Activated CD8-positive, alpha-beta memory T cell treated with anti-CD3 and anti-CD28 coated beads for 48 hours (primary cell): ENCODE data around the gene CCDC50.

Experiments
- DNase-seq, 3 experiments: peaks; one replicate each; pipeline ENCODE4 v3.0.0-alpha.2; 2020; ENCODE audit warnings: low read depth in 2 of 3, low spot score in 2 of 3

The CCDC50 gene, protein sequence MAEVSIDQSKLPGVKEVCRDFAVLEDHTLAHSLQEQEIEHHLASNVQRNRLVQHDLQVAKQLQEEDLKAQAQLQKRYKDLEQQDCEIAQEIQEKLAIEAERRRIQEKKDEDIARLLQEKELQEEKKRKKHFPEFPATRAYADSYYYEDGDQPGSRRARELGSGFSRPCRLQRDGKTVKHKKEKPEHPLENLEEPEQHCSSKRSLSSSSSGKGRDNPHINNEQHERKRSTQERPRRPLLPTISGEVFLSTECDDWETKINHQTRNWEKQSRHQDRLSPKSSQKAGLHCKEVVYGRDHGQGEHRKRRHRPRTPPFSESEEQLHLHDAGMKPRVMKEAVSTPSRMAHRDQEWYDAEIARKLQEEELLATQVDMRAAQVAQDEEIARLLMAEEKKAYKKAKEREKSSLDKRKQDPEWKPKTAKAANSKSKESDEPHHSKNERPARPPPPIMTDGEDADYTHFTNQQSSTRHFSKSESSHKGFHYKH

DNA sequence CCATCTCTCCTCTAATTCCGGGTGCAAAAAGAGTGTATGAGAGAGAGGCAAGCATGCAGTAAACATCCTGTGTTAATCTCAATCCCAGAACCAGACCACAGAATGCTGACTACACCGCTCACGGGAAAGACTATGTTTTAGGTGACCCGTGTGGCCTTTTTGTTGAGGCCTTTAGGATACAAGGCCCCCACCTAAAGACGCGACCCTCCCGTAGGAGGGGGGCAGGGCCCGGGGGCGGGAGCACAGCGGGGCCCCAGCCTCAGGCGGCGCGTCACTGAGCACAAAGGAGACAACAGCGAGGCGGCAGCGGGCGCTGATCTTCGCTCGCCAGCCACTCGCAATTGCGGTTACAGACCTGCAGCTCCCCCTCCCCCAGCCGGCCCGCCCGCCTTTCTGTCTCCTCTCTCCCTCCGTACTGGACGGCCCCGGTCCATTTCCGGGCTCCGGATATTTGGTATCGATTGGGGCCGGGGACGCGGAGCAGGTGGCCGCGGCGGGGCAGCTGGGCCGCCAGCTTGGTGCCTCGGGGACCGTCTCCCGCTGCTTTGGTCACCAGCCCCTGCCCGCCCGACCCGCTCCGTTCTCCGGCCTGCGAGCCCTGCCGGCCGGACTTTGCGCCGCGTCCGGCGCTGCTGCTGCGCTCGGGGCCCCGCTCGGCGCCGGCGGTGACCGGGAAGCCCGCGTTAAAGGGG lies at the start of gene CCDC50:
CCDC50 (plus strand) TSS at position 433 of the 692 bp plus-strand sequence. CDS start 281 bp downstream, outside the sequence.
- no peak for DNase-seq

GRCh38 chr3:191280111-191280510 lies 49.1 kb upstream of the CCDC50 start:
- no peak for DNase-seq

- no peak for DNase-seq
These were observed 48.3 kb upstream of the CCDC50 start for GRCh38 chr3:191280882-191281281.

GRCh38 chr3:191282251-191283185 lies 46.7 kb upstream of the CCDC50 start:
- no peak for DNase-seq

DNA sequence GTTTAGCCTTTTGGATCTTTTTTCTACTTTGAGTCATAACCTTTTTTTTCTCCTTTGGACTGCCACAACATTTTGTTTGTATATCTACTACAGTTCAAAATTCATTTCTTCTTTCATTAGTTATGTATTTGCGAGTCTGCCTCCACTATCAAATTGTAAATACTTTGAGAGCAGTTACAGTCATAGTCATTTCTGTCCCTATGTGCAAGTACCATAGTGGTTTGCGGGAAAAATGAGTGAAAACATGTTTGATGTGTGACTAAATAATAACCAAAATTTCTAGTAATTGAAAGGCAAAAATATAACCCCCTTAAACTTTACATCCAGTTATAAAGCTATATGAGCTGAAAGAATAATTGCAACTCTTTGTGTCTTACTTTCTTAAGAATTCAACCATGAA lies 45.8 kb upstream of the CCDC50 start:
- no peak for DNase-seq

DNA sequence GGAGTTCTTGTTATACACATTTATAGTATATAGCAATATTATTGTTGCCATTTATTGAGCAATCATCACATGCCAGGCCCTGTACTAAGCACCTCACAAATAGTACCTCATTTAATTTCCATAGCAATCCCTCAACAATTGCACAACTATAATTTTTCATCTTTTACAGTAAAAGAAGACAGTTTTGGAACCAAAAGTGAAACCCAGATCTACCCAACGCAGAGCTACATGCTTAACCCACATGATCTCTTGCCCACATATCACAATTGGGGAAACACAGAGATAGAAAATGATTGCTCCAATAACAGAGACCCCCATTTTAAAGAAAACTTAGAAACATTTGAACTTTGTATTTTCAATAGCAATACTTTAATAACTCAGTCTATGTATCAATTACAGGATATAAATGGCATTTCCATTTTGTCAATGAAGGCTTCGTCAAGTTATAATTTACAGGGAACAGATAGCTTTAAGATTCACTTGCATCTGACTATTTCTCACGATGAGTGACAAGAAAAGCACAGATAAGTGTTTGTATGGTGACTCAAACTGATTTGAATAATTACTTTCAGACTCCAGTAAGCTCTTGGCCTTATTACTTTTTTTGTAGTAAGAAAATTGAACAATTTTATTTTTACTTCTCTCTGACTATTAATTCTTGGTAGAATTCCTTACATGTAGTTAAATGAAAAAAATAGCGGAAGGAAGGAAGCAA lies 38.7 kb upstream of the CCDC50 start:
- no peak for DNase-seq

GRCh38 chr3:191292243-191293015 lies 36.8 kb upstream of the CCDC50 start:
- no peak for DNase-seq

DNA sequence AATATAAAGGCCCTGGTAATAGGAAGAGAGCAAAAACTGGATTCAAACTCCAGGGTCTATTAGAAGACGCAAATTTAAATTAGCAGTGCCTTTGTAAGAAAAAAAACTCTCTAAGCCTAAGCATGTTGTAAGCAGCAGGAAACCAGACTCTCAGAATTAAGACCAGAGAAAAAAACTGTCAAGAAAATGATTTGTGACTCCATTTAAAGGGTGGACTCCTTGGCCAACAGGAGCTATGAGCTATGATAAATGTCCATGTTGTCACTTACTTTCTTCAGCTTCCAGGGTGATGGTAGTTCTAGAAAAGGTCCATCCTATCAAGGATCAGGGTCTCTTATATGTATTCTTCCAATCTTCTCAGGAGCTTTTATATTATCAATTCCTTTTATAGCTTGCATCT lies 34.9 kb upstream of the CCDC50 start:
- DNase-seq: no peak

GRCh38 chr3:191296041-191296541 lies 33.1 kb upstream of the CCDC50 start:
- no peak for DNase-seq

- no peak for DNase-seq
These were observed 30.3 kb upstream of the CCDC50 start for GRCh38 chr3:191298846-191299245.

- no peak for DNase-seq
These were observed 28.8 kb upstream of the CCDC50 start for GRCh38 chr3:191300422-191300821.

DNA sequence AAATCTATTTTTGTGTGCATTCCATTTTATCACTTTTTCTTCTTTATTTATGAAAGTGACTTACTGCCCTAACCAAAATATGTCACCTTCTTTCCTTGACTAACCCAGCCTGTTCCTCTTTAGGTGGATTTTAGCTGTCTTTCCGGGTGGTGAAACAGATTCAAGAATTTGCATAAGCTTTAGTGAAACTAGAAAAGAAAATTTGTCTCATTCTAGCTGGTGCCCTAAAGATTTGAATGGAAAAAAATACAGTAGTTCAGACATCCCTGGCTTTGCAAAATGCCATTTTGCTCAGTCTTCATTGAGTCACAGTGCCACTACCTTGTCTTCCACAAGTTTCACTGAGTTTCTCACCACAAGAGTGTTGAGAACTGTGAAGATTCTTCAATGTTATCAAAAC lies 28.2 kb upstream of the CCDC50 start:
- DNase-seq: no peak

- DNase-seq: no peak
These were observed 27.3 kb upstream of the CCDC50 start for GRCh38 chr3:191301782-191302411.

DNA sequence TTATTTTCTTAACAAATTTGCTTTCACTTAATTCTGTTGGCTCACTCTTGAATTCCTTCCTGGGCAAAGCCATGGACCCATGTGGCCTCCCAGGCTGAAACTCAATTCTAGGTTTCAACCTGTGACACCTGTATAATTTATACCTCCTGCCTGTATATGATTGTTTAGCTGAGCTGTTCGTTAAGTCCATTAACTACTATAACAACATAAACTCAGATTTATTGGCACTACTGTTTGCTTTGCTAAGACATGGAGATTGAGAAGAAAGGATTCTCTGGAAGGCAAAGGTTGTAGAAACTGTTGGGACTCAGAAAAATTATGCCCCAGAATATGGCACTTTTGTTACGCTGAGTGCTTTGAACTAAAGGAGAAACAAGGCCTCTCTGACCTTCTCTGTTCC lies 26.7 kb upstream of the CCDC50 start:
- DNase-seq: no peak

DNA sequence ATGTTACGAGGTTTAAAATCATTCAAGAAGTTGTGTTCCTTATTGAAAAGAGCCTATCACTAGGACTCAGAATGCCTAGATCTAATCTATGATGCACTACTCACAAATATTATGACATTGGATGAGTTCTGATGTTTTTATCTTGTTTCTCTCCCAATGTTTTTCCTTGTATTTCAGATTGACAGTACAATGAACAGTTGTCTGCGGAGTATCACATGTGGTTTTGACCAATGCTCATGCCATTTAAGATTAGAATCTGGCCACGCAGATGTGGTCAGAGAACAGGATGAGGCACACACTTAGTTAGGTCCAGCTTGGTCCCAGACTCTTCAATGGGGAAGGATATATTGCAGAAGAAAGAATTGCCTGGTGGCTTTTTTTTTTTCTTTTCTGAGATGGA lies 25.6 kb upstream of the CCDC50 start:
- DNase-seq: no peak

- no peak for DNase-seq
These were observed 22.8 kb upstream of the CCDC50 start for GRCh38 chr3:191306428-191306827.

DNA sequence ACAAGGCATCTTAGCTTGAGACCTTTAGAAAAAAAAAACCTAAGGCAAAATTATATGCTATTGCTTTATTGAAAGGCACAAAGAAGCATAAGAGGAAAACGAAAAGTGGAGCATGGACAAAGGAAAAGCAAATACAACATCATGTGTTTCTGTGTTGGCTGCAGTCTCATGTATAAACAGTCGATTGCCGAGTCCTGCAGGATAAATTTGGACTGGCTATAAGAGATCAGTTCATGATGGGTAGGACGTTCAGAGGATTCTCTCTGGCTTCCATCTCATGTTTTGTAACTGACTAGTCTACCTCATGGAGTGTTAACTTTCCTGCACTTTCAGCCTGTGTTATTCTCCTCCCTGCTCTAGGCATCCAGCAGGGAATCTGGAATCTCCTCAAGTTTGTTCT lies 21.9 kb upstream of the CCDC50 start:
- no peak for DNase-seq

GRCh38 chr3:191313296-191313695 lies 15.9 kb upstream of the CCDC50 start:
- no peak for DNase-seq

DNA sequence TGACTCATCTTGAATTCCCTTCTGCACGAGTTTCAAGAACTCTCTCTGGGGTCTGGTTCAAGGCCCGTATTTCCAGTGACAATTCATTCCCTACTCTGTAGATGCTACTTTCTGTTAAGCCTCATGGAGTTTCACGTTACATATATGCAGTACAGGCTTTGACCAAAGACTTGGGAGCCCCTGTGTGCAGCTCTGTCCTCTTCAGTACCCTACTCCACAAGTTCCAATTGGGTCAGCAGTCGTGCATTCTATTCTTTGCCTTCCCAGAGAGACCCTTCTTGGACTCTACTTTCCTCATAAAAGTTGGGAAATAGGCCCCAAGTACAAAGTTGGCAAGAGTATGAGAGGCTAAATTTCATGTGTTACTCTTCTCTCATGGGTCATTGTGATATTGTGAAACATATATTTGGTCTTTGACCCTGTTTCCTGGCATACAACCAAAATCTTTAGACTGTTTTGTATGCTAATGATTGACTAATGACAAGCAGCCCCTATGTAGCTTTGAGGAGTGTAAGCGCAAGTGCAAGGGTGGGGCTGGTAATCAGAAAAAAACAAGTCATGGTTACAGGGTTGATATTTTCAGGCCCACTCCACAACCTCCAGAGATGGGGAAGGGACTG lies 15.0 kb upstream of the CCDC50 start:
- no peak for DNase-seq
